K562 (cell line): ENCODE data around the gene STUM. TPM values are rescaled to one million over a fixed set of nuclear protein-coding genes. Genes with fewer than 3 reads are reported as not detected.

Source experiments
- ATAC-seq: fragments of 200-7000 bp; cut with Tn5 transposase; 3 replicates; pipeline ENCODE4 v1.9.1; 2020; ENCODE audit warnings: moderate library complexity
- BruUV-seq: library from RNA; stranded (reverse); fragments of 400-500 nt; replicated peaks from 2 replicates; lab custom pipeline; 2021; lab: Mats Ljungman, UMichigan
- CTCF ChIA-PET: fragments of 300-600 bp; formaldehyde crosslinking; extraction: SDS; loops from one replicate; lab custom pipeline; 2021; ENCODE audit warnings: low intra/inter-chr PET ratio; lab: Yijun Ruan, JAX
- POLR2A ChIA-PET: fragments of 300-600, 350-650 bp; sonication (Branson Sonifier 250); formaldehyde crosslinking; extraction: SDS; loops from one replicate; lab custom pipeline; 2021; ENCODE audit warnings: antibody characterized with exemption, inconsistent platforms; lab: Yijun Ruan, JAX
- DNase-seq, 4 experiments: peaks; one replicate each; pipeline versions ENCODE4 v3.0.0 to v3.0.0-alpha.2; 2011 to 2018; ENCODE audit warnings: low spot score in 3 of 4, mixed read lengths in 3 of 4; ENCODE audit errors: extremely low read depth in 1 of 4
- FAIRE-seq: peaks from 2 replicates; lab custom pipeline; 2011; peaks lifted over from hg19 to GRCh38; lab: Jason Lieb, UNC
- H2AFZ ChIP-seq: 2 replicates; pipeline ENCODE4 v1.6.0; 2011; ENCODE audit warnings: low read depth, low read length, control low read depth, inconsistent platforms
- H3K27ac ChIP-seq: fragments of 200-600 bp; 3 replicates; pipeline ENCODE4 v1.8.0; 2011; ENCODE audit warnings: low read depth, mild to moderate bottlenecking, control low read depth, inconsistent platforms, low read length, moderate library complexity, mixed read lengths; ENCODE audit errors: extremely low read depth
- H3K27me3 ChIP-seq, 2 experiments: fragments of 300-600 bp in 1 of 2; 2 replicates in 1 of 2; 3 replicates in 1 of 2; pipeline versions ENCODE4 v1.6.0 to v1.8.0; 2011; ENCODE audit warnings: inconsistent platforms in 2 of 2, low read length in 2 of 2, mild to moderate bottlenecking in 1 of 2, mixed read lengths in 1 of 2, moderate library complexity in 1 of 2; ENCODE audit not compliant: control insufficient read depth in 2 of 2, insufficient read depth in 2 of 2
- H3K36me3 ChIP-seq: fragments of 300-600 bp; 3 replicates; pipeline ENCODE4 v1.8.0; 2011; ENCODE audit warnings: mild to moderate bottlenecking, low read length, inconsistent platforms; ENCODE audit not compliant: control insufficient read depth, insufficient read depth
- H3K4me1 ChIP-seq, 2 experiments: fragments of 200-600 bp in 1 of 2; replicated peaks in 1 of 2; 2 replicates in 1 of 2; 3 replicates in 1 of 2; pipeline versions ENCODE4 v1.5.1 to v1.8.0; 2011; ENCODE audit warnings: inconsistent platforms in 2 of 2, low read length in 2 of 2, mild to moderate bottlenecking in 1 of 2, mixed read lengths in 1 of 2, moderate library complexity in 1 of 2; ENCODE audit not compliant: control insufficient read depth in 2 of 2, insufficient read depth in 2 of 2
- H3K4me2 ChIP-seq: 2 replicates; pipeline ENCODE4 v1.6.1; 2011; ENCODE audit warnings: low read length, control low read depth, inconsistent platforms, mixed read lengths; ENCODE audit not compliant: insufficient read depth
- H3K4me3 ChIP-seq: fragments of 200-600 bp; sonication (generic), shearing (Covaris generic); 2 replicates; pipeline ENCODE4 v1.5.1; 2016; ENCODE audit warnings: control low read depth, inconsistent platforms
- H3K79me2 ChIP-seq: fragments of 200-600 bp; 3 replicates; pipeline ENCODE4 v1.8.0; 2011; ENCODE audit warnings: low read length, inconsistent platforms; ENCODE audit not compliant: control insufficient read depth, insufficient read depth
- H3K9ac ChIP-seq, 2 experiments: 2 replicates each; pipeline versions ENCODE4 v1.6.0 to v1.6.1; 2011; ENCODE audit warnings: low read depth in 2 of 2, low read length in 2 of 2, control low read depth in 1 of 2, inconsistent platforms in 1 of 2, mild to moderate bottlenecking in 1 of 2, mixed read lengths in 1 of 2; ENCODE audit not compliant: insufficient read depth in 1 of 2
- H3K9me1 ChIP-seq: one replicate; pipeline ENCODE4 v1.6.0; 2011; ENCODE audit warnings: inconsistent platforms, mild to moderate bottlenecking, low read length, moderate library complexity; ENCODE audit not compliant: control insufficient read depth, insufficient read depth
- H3K9me3 ChIP-seq: replicated peaks from 2 replicates; pipeline ENCODE4 v1.5.1; 2011; ENCODE audit warnings: low read depth, low read length, inconsistent platforms; ENCODE audit not compliant: control insufficient read depth, insufficient read depth
- H4K20me1 ChIP-seq: replicated peaks from 2 replicates; pipeline ENCODE4 v1.6.1; 2011; ENCODE audit warnings: low read length, inconsistent platforms, mixed read lengths; ENCODE audit not compliant: control insufficient read depth, insufficient read depth
- CBFA2T3 ChIP-seq: fragments of 450-650 bp; IDR thresholded peaks from 2 replicates; pipeline ENCODE4 v1.6.1; 2017
- WGBS: fragments of 100-300 bp; shearing (Covaris generic); methylation state at CpG from one replicate; pipeline ENCODE4 v1.1.6; 2016; ENCODE audit warnings: low coverage, mixed read lengths; ENCODE audit not compliant: insufficient coverage; ENCODE audit errors: missing lambda C conversion rate; 5-methylcytosine and 5-hydroxymethylcytosine counted together
- in situ Hi-C: fragments of 300-500 bp; cut with MboI; formaldehyde crosslinking; loops from 4 replicates; pipeline ENCODE4 v1.15.0; 2018; ENCODE audit warnings: inconsistent platforms, mixed read lengths
- intact Hi-C: fragments of 100-400 bp; cut with micrococcal nuclease; formaldehyde crosslinking; loops from 2 replicates; pipeline ENCODE4 v1.14.2; 2022
- polyA plus RNA-seq, 8 experiments: library from polyadenylated mRNA; depleted of rRNA in 4 of 8; stranded (reverse) in 5 of 8; unstranded in 3 of 8; fragments of >200 nt; fragmentation: Nextera tagmentation in 2 of 8; fragmentation: Illumina TruSeq in 1 of 8; extraction: Ambion mirVana in 2 of 8; extraction: Trizol in 1 of 8; gene quantifications; 2 replicates each; pipeline versions ENCODE4 v1.2.1 to v1.2.3, GENCODE V29; 2011 to 2014; ENCODE audit warnings: inconsistent platforms in 1 of 8, missing spikeins in 1 of 8
- total RNA-seq, 7 experiments: library from RNA; depleted of rRNA in 6 of 7; stranded (reverse); fragments of >200 nt in 6 of 7; fragmentation: Illumina TruSeq in 2 of 7; extraction: Trizol in 2 of 7; gene quantifications; 2 replicates each; pipeline versions ENCODE4 v1.2.1 to v1.2.3, GENCODE V29; 2011 to 2021; ENCODE audit warnings: low replicate concordance in 1 of 7
- TF ChIP-seq, protein P1 (sequence below): IDR thresholded peaks from 3 replicates; pipeline ENCODE4 v1.6.1; 2011; ENCODE audit warnings: borderline replicate concordance, mild to moderate bottlenecking, moderate library complexity; ENCODE audit not compliant: insufficient read length; ENCODE audit errors: extremely low read depth

STUM gene
- total and polyA plus RNA-seq, 9 of the 15 experiments (the other 6 are each of a cell fraction or from before 2014, with no cell fraction given) = not detected

- 5% methylated on average over 2 of the region's 2 CpGs for WGBS
- intact Hi-C loops (no loop called here), in situ Hi-C loops (no loop called here)
- no peak overlapping the region for H3K9ac ChIP-seq
- CTCF ChIA-PET = no interaction called here
- ATAC-seq = no peak
- DNase-seq = no peak
- no peaks in the 10 kb centered on the region for H3K36me3 ChIP-seq
- H3K4me3 ChIP-seq = no peak overlapping the region
- no peaks in the 10 kb centered on the region for H3K4me1 ChIP-seq
- no peaks in the 10 kb centered on the region for H3K9me1 ChIP-seq
- 0 out of 2 replicates have a peak, but pooled peaks cover 3% of the 10 kb centered on the region for H4K20me1 ChIP-seq
- H3K27ac ChIP-seq = no peak overlapping the region
- TF ChIP-seq CBFA2T3 = peak; percentile 23; the same call in 1 of the 2 replicates
- TF ChIP-seq, protein P1, sequence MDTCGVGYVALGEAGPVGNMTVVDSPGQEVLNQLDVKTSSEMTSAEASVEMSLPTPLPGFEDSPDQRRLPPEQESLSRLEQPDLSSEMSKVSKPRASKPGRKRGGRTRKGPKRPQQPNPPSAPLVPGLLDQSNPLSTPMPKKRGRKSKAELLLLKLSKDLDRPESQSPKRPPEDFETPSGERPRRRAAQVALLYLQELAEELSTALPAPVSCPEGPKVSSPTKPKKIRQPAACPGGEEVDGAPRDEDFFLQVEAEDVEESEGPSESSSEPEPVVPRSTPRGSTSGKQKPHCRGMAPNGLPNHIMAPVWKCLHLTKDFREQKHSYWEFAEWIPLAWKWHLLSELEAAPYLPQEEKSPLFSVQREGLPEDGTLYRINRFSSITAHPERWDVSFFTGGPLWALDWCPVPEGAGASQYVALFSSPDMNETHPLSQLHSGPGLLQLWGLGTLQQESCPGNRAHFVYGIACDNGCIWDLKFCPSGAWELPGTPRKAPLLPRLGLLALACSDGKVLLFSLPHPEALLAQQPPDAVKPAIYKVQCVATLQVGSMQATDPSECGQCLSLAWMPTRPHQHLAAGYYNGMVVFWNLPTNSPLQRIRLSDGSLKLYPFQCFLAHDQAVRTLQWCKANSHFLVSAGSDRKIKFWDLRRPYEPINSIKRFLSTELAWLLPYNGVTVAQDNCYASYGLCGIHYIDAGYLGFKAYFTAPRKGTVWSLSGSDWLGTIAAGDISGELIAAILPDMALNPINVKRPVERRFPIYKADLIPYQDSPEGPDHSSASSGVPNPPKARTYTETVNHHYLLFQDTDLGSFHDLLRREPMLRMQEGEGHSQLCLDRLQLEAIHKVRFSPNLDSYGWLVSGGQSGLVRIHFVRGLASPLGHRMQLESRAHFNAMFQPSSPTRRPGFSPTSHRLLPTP = no peak
- TF ChIP-seq, all 486 proteins: peak for 1
- no peaks in the 10 kb centered on the region for H3K79me2 ChIP-seq
- BruUV-seq = no TSS peak
- H3K27me3 ChIP-seq = peaks cover 61 to 85% of the 10 kb centered on the region in 2 experiments
- H2AFZ ChIP-seq = no peak overlapping the region
- POLR2A ChIA-PET = interaction anchor here (0.6 to 0.9 kb wide), 2 partner anchors 15 to 1304 kb away, joined by 3 read pairs; no protein-coding TSS in a partner anchor
- H3K4me2 ChIP-seq = no peak overlapping the region
- no peak for FAIRE-seq
- H3K9me3 ChIP-seq = no peaks in the 10 kb centered on the region
Measured at GRCh38 chr1:226588484-226588883, 39.9 kb downstream of the STUM start.
